ENCODE results near the gene JMJD8.

- TF ChIP-seq TAF1 (IDR thresholded peaks at IDR 0.05; ENCODE audit: borderline replicate concordance, low read depth, low read length), result no peak
- TF ChIP-seq, protein P1, sequence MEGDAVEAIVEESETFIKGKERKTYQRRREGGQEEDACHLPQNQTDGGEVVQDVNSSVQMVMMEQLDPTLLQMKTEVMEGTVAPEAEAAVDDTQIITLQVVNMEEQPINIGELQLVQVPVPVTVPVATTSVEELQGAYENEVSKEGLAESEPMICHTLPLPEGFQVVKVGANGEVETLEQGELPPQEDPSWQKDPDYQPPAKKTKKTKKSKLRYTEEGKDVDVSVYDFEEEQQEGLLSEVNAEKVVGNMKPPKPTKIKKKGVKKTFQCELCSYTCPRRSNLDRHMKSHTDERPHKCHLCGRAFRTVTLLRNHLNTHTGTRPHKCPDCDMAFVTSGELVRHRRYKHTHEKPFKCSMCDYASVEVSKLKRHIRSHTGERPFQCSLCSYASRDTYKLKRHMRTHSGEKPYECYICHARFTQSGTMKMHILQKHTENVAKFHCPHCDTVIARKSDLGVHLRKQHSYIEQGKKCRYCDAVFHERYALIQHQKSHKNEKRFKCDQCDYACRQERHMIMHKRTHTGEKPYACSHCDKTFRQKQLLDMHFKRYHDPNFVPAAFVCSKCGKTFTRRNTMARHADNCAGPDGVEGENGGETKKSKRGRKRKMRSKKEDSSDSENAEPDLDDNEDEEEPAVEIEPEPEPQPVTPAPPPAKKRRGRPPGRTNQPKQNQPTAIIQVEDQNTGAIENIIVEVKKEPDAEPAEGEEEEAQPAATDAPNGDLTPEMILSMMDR (IDR thresholded peaks at IDR 0.05 in 2 of 3, conservative IDR thresholded peaks at IDR 0.05 in 1 of 3; ENCODE audit: control insufficient read depth in 2 of 3, extremely low read depth in 1 of 3, insufficient read depth in 1 of 3, low read depth in 3 of 3, low read length in 3 of 3), result no peak
- TF ChIP-seq NRF1 (conservative IDR thresholded peaks at IDR 0.05; ENCODE audit: low read depth, low read length), result no peak
- TF ChIP-seq RAD21 (IDR thresholded peaks at IDR 0.05; ENCODE audit: insufficient read depth, low read depth, low read length), result no peak
- no peak for TF ChIP-seq GABPA (IDR thresholded peaks at IDR 0.05; ENCODE audit: low read depth)
- TF ChIP-seq PAX8 (IDR thresholded peaks at IDR 0.05), result no peak
Measured at GRCh38 chr16:670485-671352, 13.4 kb downstream of the JMJD8 start.
